IMR-90 (cell line): ENCODE results near the gene GRIN2A. TPM values are rescaled to one million over a fixed set of nuclear protein-coding genes. Genes with fewer than 3 reads are reported as not detected.

Experiments
- ATAC-seq: fragments of 200-7000 bp; cut with Tn5 transposase; 2 replicates; pipeline ENCODE4 v1.9.1; 2020; ENCODE audit warnings: low read depth, mild to moderate bottlenecking, moderate library complexity
- BruUV-seq: library from RNA; stranded (reverse); fragments of 400-500 nt; replicated peaks from 2 replicates; lab custom pipeline; 2021; lab: Mats Ljungman, UMichigan
- CTCF ChIA-PET: fragments of 300-600 bp; formaldehyde crosslinking; extraction: SDS; loops from one replicate; lab custom pipeline; 2021; ENCODE audit warnings: antibody characterized with exemption; lab: Yijun Ruan, JAX
- POLR2A ChIA-PET: fragments of 300-600 bp; sonication (Branson Sonifier 250); formaldehyde crosslinking; loops from one replicate; lab custom pipeline; 2022; ENCODE audit warnings: antibody characterized with exemption; ENCODE audit not compliant: unreplicated experiment; lab: Charles Lee
- DNase-seq: peaks from one replicate; pipeline ENCODE4 v3.0.0; 2013
- H2AFZ ChIP-seq: replicated peaks from 2 replicates; pipeline ENCODE3; 2013; ENCODE audit warnings: low read length, mild to moderate bottlenecking; ENCODE audit not compliant: poor library complexity
- H2AK5ac ChIP-seq: 2 replicates; pipeline ENCODE4 v1.6.1; 2013; ENCODE audit warnings: low read depth, low read length, inconsistent platforms
- H2AK9ac ChIP-seq: replicated peaks from 2 replicates; pipeline ENCODE3; 2013; ENCODE audit warnings: mild to moderate bottlenecking, low read depth, low read length, moderate library complexity; ENCODE audit not compliant: poor library complexity
- H2BK120ac ChIP-seq: 2 replicates; pipeline ENCODE4 v1.6.1; 2013; ENCODE audit warnings: low read depth, low read length, inconsistent platforms
- H2BK15ac ChIP-seq: 3 replicates; pipeline ENCODE4 v1.6.1; 2013; ENCODE audit warnings: low read depth, low read length, inconsistent platforms
- H2BK20ac ChIP-seq: 2 replicates; pipeline ENCODE4 v1.6.1; 2013; ENCODE audit warnings: low read depth, mild to moderate bottlenecking, inconsistent platforms, low read length, moderate library complexity
- H2BK5ac ChIP-seq: 2 replicates; pipeline ENCODE4 v1.6.1; 2013; ENCODE audit warnings: mild to moderate bottlenecking, low read depth, low read length, inconsistent platforms; ENCODE audit not compliant: poor library complexity, severe bottlenecking
- H3K14ac ChIP-seq: replicated peaks from 2 replicates; pipeline ENCODE4 v1.6.1; 2013; ENCODE audit warnings: low read depth, low read length, inconsistent platforms
- H3K18ac ChIP-seq: 2 replicates; pipeline ENCODE4 v1.6.1; 2013; ENCODE audit warnings: low read depth, low read length, control low read depth
- H3K23ac ChIP-seq: 2 replicates; pipeline ENCODE4 v1.6.1; 2013; ENCODE audit warnings: low read depth, low read length, inconsistent platforms
- H3K27ac ChIP-seq: 2 replicates; pipeline ENCODE4 v1.5.1; 2013; ENCODE audit warnings: mild to moderate bottlenecking, control low read depth, low read length; ENCODE audit not compliant: insufficient read depth
- H3K27me3 ChIP-seq: 2 replicates; pipeline ENCODE4 v1.6.1; 2013; ENCODE audit warnings: low read length; ENCODE audit not compliant: control insufficient read depth, insufficient read depth
- H3K36me3 ChIP-seq: 2 replicates; pipeline ENCODE4 v1.6.1; 2013; ENCODE audit warnings: low read length, mixed read lengths; ENCODE audit not compliant: control insufficient read depth, insufficient read depth
- H3K4ac ChIP-seq: 2 replicates; pipeline ENCODE4 v1.6.1; 2013; ENCODE audit warnings: low read depth, low read length, inconsistent platforms
- H3K4me1 ChIP-seq: 2 replicates; pipeline ENCODE4 v1.6.1; 2013; ENCODE audit warnings: low read length, mixed read lengths; ENCODE audit not compliant: control insufficient read depth, insufficient read depth
- H3K4me2 ChIP-seq: 2 replicates; pipeline ENCODE4 v1.6.1; 2013; ENCODE audit warnings: low read depth, mild to moderate bottlenecking, control low read depth, low read length, moderate library complexity
- H3K4me3 ChIP-seq: 2 replicates; pipeline ENCODE4 v1.5.1; 2013; ENCODE audit warnings: low read depth, mild to moderate bottlenecking, control low read depth, low read length, moderate library complexity; ENCODE audit not compliant: insufficient read depth
- H3K56ac ChIP-seq: 2 replicates; pipeline ENCODE4 v1.6.1; 2013; ENCODE audit warnings: low read length, inconsistent platforms; ENCODE audit not compliant: insufficient read depth; ENCODE audit errors: extremely low read depth
- H3K79me1 ChIP-seq, 2 experiments: 2 replicates each; pipeline ENCODE4 v1.6.1; 2013; ENCODE audit warnings: low read length in 2 of 2, inconsistent platforms in 1 of 2, low read depth in 1 of 2
- H3K9ac ChIP-seq: 2 replicates; pipeline ENCODE4 v1.6.1; 2013; ENCODE audit warnings: low read depth, low read length, control low read depth
- H3K9me1 ChIP-seq: 2 replicates; pipeline ENCODE4 v1.6.1; 2013; ENCODE audit warnings: low read length, inconsistent platforms; ENCODE audit not compliant: insufficient read depth
- H3K9me3 ChIP-seq: 2 replicates; pipeline ENCODE4 v1.6.1; 2013; ENCODE audit warnings: low read length; ENCODE audit not compliant: control insufficient read depth, insufficient read depth
- H4K20me1 ChIP-seq: 2 replicates; pipeline ENCODE4 v1.6.1; 2013; ENCODE audit warnings: low read length, inconsistent platforms; ENCODE audit not compliant: insufficient read depth
- H4K5ac ChIP-seq: 2 replicates; pipeline ENCODE4 v1.6.1; 2013; ENCODE audit warnings: mild to moderate bottlenecking, low read depth, low read length, control low read depth
- H4K8ac ChIP-seq, 2 experiments: 2 replicates each; pipeline ENCODE4 v1.6.1; 2013; ENCODE audit warnings: low read depth in 2 of 2, low read length in 2 of 2, control low read depth in 1 of 2, inconsistent platforms in 1 of 2
- H4K91ac ChIP-seq: 2 replicates; pipeline ENCODE4 v1.6.1; 2013; ENCODE audit warnings: low read depth, low read length, inconsistent platforms; ENCODE audit not compliant: insufficient read depth
- CEBPB ChIP-seq: IDR thresholded peaks from 2 replicates; pipeline ENCODE4 v1.6.1; 2012; ENCODE audit warnings: low read depth, low read length, improper control_type of control experiment
- CHD1 ChIP-seq: IDR thresholded peaks from 2 replicates; pipeline ENCODE4 v1.6.1; 2012; ENCODE audit warnings: low read depth, low read length, improper control_type of control experiment
- CTCF ChIP-seq: conservative IDR thresholded peaks from 2 replicates; pipeline ENCODE4 v1.5.1; 2012; ENCODE audit warnings: mild to moderate bottlenecking, low read depth, low read length, improper control_type of control experiment
- FOS ChIP-seq: fragments of 150-350 bp; IDR thresholded peaks from 2 replicates; pipeline ENCODE4 v1.6.1; 2016; ENCODE audit warnings: low read depth, low read length
- MAZ ChIP-seq: IDR thresholded peaks from 2 replicates; pipeline ENCODE4 v1.6.1; 2012; ENCODE audit warnings: low read depth, mild to moderate bottlenecking, low read length, improper control_type of control experiment, moderate library complexity, borderline replicate concordance
- NFE2L2 ChIP-seq: fragments of 150-350 bp; IDR thresholded peaks from 2 replicates; pipeline ENCODE4 v1.6.1; 2016; ENCODE audit warnings: low read depth, mild to moderate bottlenecking, low read length
- RAD21 ChIP-seq: IDR thresholded peaks from 2 replicates; pipeline ENCODE4 v1.6.1; 2012; ENCODE audit warnings: low read length, improper control_type of control experiment
- USF2 ChIP-seq: fragments of 150-350 bp; IDR thresholded peaks from 2 replicates; pipeline ENCODE4 v1.6.1; 2017; ENCODE audit warnings: mild to moderate bottlenecking, antibody characterized with exemption, low read length, low read depth
- WGBS, 2 experiments: methylation state at CpG; one replicate each; pipeline versions ENCODE4 v1.1.5 to v1.1.7; 2013; ENCODE audit warnings: missing lambda C conversion rate in 2 of 2; ENCODE audit not compliant: insufficient read length in 1 of 2; ENCODE audit errors: extremely low coverage in 2 of 2; 5-methylcytosine and 5-hydroxymethylcytosine counted together
- dilution Hi-C: fragments of 300-500 bp; cut with HindIII; formaldehyde crosslinking; loops from one replicate; pipeline ENCODE4 v1.14.3; 2018; ENCODE audit warnings: low sequenced_read_pairs; ENCODE audit not compliant: unreplicated experiment
- in situ Hi-C: fragments of 300-500 bp; cut with MboI; formaldehyde crosslinking; loops from 3 replicates; pipeline ENCODE4 v1.14.3; 2019; ENCODE audit warnings: low sequenced_read_pairs, inconsistent platforms, mixed read lengths
- intact Hi-C: fragments of 100-400 bp; cut with micrococcal nuclease; formaldehyde crosslinking; loops from 2 replicates; pipeline ENCODE4 v1.10.0; 2022
- polyA plus RNA-seq, 3 experiments: library from polyadenylated mRNA; depleted of rRNA; stranded (reverse); fragments of >200 nt; gene quantifications; 2 replicates each; pipeline ENCODE4 v1.2.3, GENCODE V29; 2012; ENCODE audit warnings: low replicate concordance in 1 of 3
- total RNA-seq: library from RNA; depleted of rRNA; stranded (reverse); fragments of >200 nt; gene quantifications from 2 replicates; pipeline ENCODE4 v1.2.3, GENCODE V29; 2012

Gene GRIN2A
- total and polyA plus RNA-seq, 2 of the 4 experiments (the other 2 are of a cell fraction) = under 0.01 TPM; not detected in 1

- H2AK9ac ChIP-seq = no peak overlapping the region
- no peak for TF ChIP-seq RAD21
- TF ChIP-seq CTCF = no peak
- no peak for TF ChIP-seq MAZ
- no peak for TF ChIP-seq CEBPB
- TF ChIP-seq USF2 = no peak
- TF ChIP-seq CHD1 = no peak
- no peak for TF ChIP-seq NFE2L2
- TF ChIP-seq FOS = no peak
- no peak overlapping the region for H3K4ac ChIP-seq
- H2BK20ac ChIP-seq = no peak overlapping the region
- H3K23ac ChIP-seq = no peak overlapping the region
- no peak overlapping the region for H3K56ac ChIP-seq
- no CpG with 5 or more reads among the region's 2 CpGs for WGBS, 2 experiments
- CTCF ChIA-PET = no interaction called here
- H3K4me2 ChIP-seq = no peak overlapping the region
- POLR2A ChIA-PET = no interaction called here
- no peak overlapping the region for H4K91ac ChIP-seq
- DNase-seq = no peak
- H3K9me1 ChIP-seq = no peaks in the 10 kb centered on the region
- dilution Hi-C loops = no loop called here
- H3K18ac ChIP-seq = no peak overlapping the region
- intact Hi-C loops = no loop called here
- no peaks in the 10 kb centered on the region for H3K79me1 ChIP-seq
- no peak overlapping the region for H3K9ac ChIP-seq
- H3K27ac ChIP-seq = no peak overlapping the region
- no peak for ATAC-seq
- H3K4me1 ChIP-seq = no peaks in the 10 kb centered on the region
- no peak overlapping the region for H2AK5ac ChIP-seq
- no peaks in the 10 kb centered on the region for H4K20me1 ChIP-seq
- BruUV-seq = no TSS peak
- no peak overlapping the region for H4K8ac ChIP-seq
- no peak overlapping the region for H2BK15ac ChIP-seq
- no peak overlapping the region for H2AFZ ChIP-seq
- H3K14ac ChIP-seq = no peak overlapping the region
- no peak overlapping the region for H3K4me3 ChIP-seq
- no peaks in the 10 kb centered on the region for H3K36me3 ChIP-seq
- in situ Hi-C loops = no loop called here
- H4K5ac ChIP-seq = no peak overlapping the region
- no peak overlapping the region for H2BK120ac ChIP-seq
- H2BK5ac ChIP-seq = no peak overlapping the region
- no peaks in the 10 kb centered on the region for H3K27me3 ChIP-seq
- peaks cover 11% of the 10 kb centered on the region for H3K9me3 ChIP-seq
These were observed 210.3 kb downstream of the GRIN2A start for GRCh38 chr16:9971907-9972306.
